ENCODE results near the gene FGB. TPM values are rescaled to one million over a fixed set of nuclear protein-coding genes. Genes with fewer than 3 reads are reported as not detected.

FGB gene
- total RNA-seq, 6 experiments from 2014 or later, result not detected

GRCh38 chr4:154566639-154567204, 3.9 kb downstream of the FGB start:
- no peaks in the 10 kb centered on the region; the same call in 1 of the 2 replicates for H3K27me3 Mint-ChIP-seq (ENCODE audit: insufficient read depth)
- H3K4me3 Mint-ChIP-seq, result no peak overlapping the region
- H3K27ac Mint-ChIP-seq, result no peak overlapping the region
- no peaks in the 10 kb centered on the region for H3K9me3 Mint-ChIP-seq
- H3K4me1 Mint-ChIP-seq (ENCODE audit: low read depth), result no peaks in the 10 kb centered on the region
- no peak for DNase-seq
- no peaks in the 10 kb centered on the region for H3K36me3 Mint-ChIP-seq (ENCODE audit: low read depth)
- no peak for TF ChIP-seq CTCF (IDR thresholded peaks at IDR 0.05)

- Mint-ChIP-seq H3K9me3 (no peaks in the 10 kb centered on the region), H3K36me3 (ENCODE audit: low read depth) (no peaks in the 10 kb centered on the region), H3K4me1 (ENCODE audit: low read depth) (no peaks in the 10 kb centered on the region), H3K27me3 (ENCODE audit: insufficient read depth) (no peaks in the 10 kb centered on the region; the same call in none of the 2 replicates), H3K27ac (no peak overlapping the region), H3K4me3 (no peak overlapping the region)
- no peak for TF ChIP-seq CTCF (IDR thresholded peaks at IDR 0.05)
- no peak for DNase-seq
Observed at GRCh38 chr4:154569028-154569427, 6.2 kb downstream of the FGB start.

- Mint-ChIP-seq H3K9me3 (no peaks in the 10 kb centered on the region), H3K27ac (no peak overlapping the region), H3K27me3 (ENCODE audit: insufficient read depth) (no peaks in the 10 kb centered on the region; the same call in none of the 2 replicates), H3K36me3 (ENCODE audit: low read depth) (no peaks in the 10 kb centered on the region), H3K4me1 (ENCODE audit: low read depth) (no peaks in the 10 kb centered on the region), H3K4me3 (no peak overlapping the region)
- DNase-seq, result no peak
- TF ChIP-seq CTCF (IDR thresholded peaks at IDR 0.05), result no peak
Observed at GRCh38 chr4:154569584-154569983, 6.8 kb downstream of the FGB start.

GRCh38 chr4:154573190-154573870, 10.5 kb downstream of the FGB start:
- Mint-ChIP-seq H3K9me3 (no peaks in the 10 kb centered on the region), H3K27ac (no peak overlapping the region), H3K27me3 (ENCODE audit: insufficient read depth) (no peaks in the 10 kb centered on the region; the same call in none of the 2 replicates), H3K36me3 (ENCODE audit: low read depth) (no peaks in the 10 kb centered on the region), H3K4me3 (no peak overlapping the region), H3K4me1 (ENCODE audit: low read depth) (no peaks in the 10 kb centered on the region)
- DNase-seq, result no peak
- no peak for TF ChIP-seq CTCF (IDR thresholded peaks at IDR 0.05)

GRCh38 chr4:154574311-154574710, 11.5 kb downstream of the FGB start:
- Mint-ChIP-seq H3K4me3 (no peak overlapping the region), H3K4me1 (ENCODE audit: low read depth) (no peaks in the 10 kb centered on the region), H3K27me3 (ENCODE audit: insufficient read depth) (no peaks in the 10 kb centered on the region; the same call in none of the 2 replicates), H3K27ac (no peak overlapping the region), H3K9me3 (no peaks in the 10 kb centered on the region), H3K36me3 (ENCODE audit: low read depth) (no peaks in the 10 kb centered on the region)
- no peak for TF ChIP-seq CTCF (IDR thresholded peaks at IDR 0.05)
- no peak for DNase-seq
